HepG2 (cell line): ENCODE results near the gene LRRC3C. TPM values are rescaled to one million over a fixed set of nuclear protein-coding genes. Genes with fewer than 3 reads are reported as not detected.

Experiments used
- ARID2 ChIP-seq: sonication (generic); formaldehyde crosslinking; IDR thresholded peaks from 2 replicates; pipeline ENCODE4 v1.8.1; 2022; ENCODE audit warnings: mild to moderate bottlenecking, missing genetic modification reagents, borderline replicate concordance
- ATAD3A ChIP-seq: sonication (generic); formaldehyde crosslinking; IDR thresholded peaks from 2 replicates; pipeline ENCODE4 v1.4.0; 2020; ENCODE audit warnings: missing genetic modification reagents
- BCL6 ChIP-seq: IDR thresholded peaks from 2 replicates; pipeline ENCODE4 v1.6.1; 2016; ENCODE audit warnings: missing genetic modification reagents, missing compliant biosample characterization
- CEBPG ChIP-seq: IDR thresholded peaks from 2 replicates; pipeline ENCODE4 v1.6.1; 2016
- EP300 ChIP-seq, 3 experiments: sonication (generic) in 1 of 3; formaldehyde crosslinking in 1 of 3; IDR thresholded peaks; 2 replicates each; pipeline versions ENCODE4 v1.5.1 to v1.6.1; 2011 to 2020; ENCODE audit warnings: low read depth in 2 of 3, low read length in 2 of 3, borderline replicate concordance in 1 of 3, improper control_type of control experiment in 1 of 3, mild to moderate bottlenecking in 1 of 3, missing genetic modification reagents in 1 of 3, moderate library complexity in 1 of 3
- FOXK1 ChIP-seq: sonication (generic); formaldehyde crosslinking; IDR thresholded peaks from 2 replicates; pipeline ENCODE4 v1.4.0; 2020; ENCODE audit warnings: low read depth, missing genetic modification reagents, borderline replicate concordance
- GZF1 ChIP-seq: sonication (generic); formaldehyde crosslinking; IDR thresholded peaks from 2 replicates; pipeline ENCODE4 v1.5.1; 2020; ENCODE audit warnings: mild to moderate bottlenecking, missing genetic modification reagents
- HDAC2 ChIP-seq: sonication (generic); formaldehyde crosslinking; IDR thresholded peaks from 2 replicates; pipeline ENCODE4 v1.4.0; 2020; ENCODE audit warnings: missing genetic modification reagents
- HOXA3 ChIP-seq: sonication (generic); formaldehyde crosslinking; IDR thresholded peaks from 2 replicates; pipeline ENCODE4 v1.5.0; 2020; ENCODE audit warnings: missing genetic modification reagents
- RARA ChIP-seq: IDR thresholded peaks from 2 replicates; pipeline ENCODE4 v1.6.1; 2016; ENCODE audit warnings: missing genetic modification reagents, missing compliant biosample characterization
- TAF15 ChIP-seq: fragments of 200-400 bp; formaldehyde crosslinking; IDR thresholded peaks from one replicate; pipeline ENCODE4 v1.6.1; 2018; ENCODE audit warnings: mild to moderate bottlenecking, low read depth, low read length; ENCODE audit not compliant: poor library complexity, severe bottlenecking
- ZNF34 ChIP-seq: sonication (generic); formaldehyde crosslinking; IDR thresholded peaks from 2 replicates; pipeline ENCODE4 v1.4.0; 2020; ENCODE audit warnings: mild to moderate bottlenecking, missing genetic modification reagents, borderline replicate concordance
- ZNF546 ChIP-seq: sonication (generic); formaldehyde crosslinking; conservative IDR thresholded peaks from 2 replicates; pipeline ENCODE4 v1.8.1; 2023; ENCODE audit warnings: mild to moderate bottlenecking, missing genetic modification reagents
- ZNF564 ChIP-seq: sonication (generic); formaldehyde crosslinking; IDR thresholded peaks from 2 replicates; pipeline ENCODE4 v1.8.1; 2023; ENCODE audit warnings: mild to moderate bottlenecking, missing genetic modification reagents
- ZNF670 ChIP-seq: sonication (generic); formaldehyde crosslinking; IDR thresholded peaks from 2 replicates; pipeline ENCODE4 v1.8.0; 2022; ENCODE audit warnings: mild to moderate bottlenecking, missing genetic modification reagents, borderline replicate concordance
- ZNF691 ChIP-seq: sonication (generic); formaldehyde crosslinking; IDR thresholded peaks from 2 replicates; pipeline ENCODE4 v1.4.0; 2020; ENCODE audit warnings: missing genetic modification reagents, low read depth, mild to moderate bottlenecking, borderline replicate concordance
- polyA plus RNA-seq, 8 experiments: library from polyadenylated mRNA; depleted of rRNA in 3 of 8; stranded (reverse) in 7 of 8; unstranded in 1 of 8; fragments of >200 nt; fragmentation: Illumina TruSeq in 4 of 8; extraction: Trizol in 4 of 8; gene quantifications; 2 replicates each; pipeline versions ENCODE4 v1.2.1 to v1.2.3, GENCODE V29; 2011 to 2016; ENCODE audit warnings: low read depth in 4 of 8, missing spikeins in 1 of 8, mixed read lengths in 1 of 8; ENCODE audit not compliant: insufficient read depth in 1 of 8
- total RNA-seq, 5 experiments: library from RNA; depleted of rRNA; stranded (reverse); fragments of >200 nt; fragmentation: Illumina TruSeq; extraction: Trizol; gene quantifications; 2 replicates each; pipeline ENCODE4 v1.2.3, GENCODE V29; 2016; ENCODE audit warnings: low read depth in 1 of 5

The LRRC3C gene
- total and polyA plus RNA-seq, 2 of the 13 experiments (the other 11 are each of a cell fraction or from before 2014, with no cell fraction given) = 0.17 TPM; not detected in 1

- TF ChIP-seq ZNF670 (CRISPR knock-in tag) = 0 out of 2 replicates have a peak, but pooled peaks have one; percentile 24
- no peak for TF ChIP-seq ZNF546
- TF ChIP-seq CEBPG = peak; percentile 73
- peak; percentile 33; the same call in 1 of the 2 replicates for TF ChIP-seq FOXK1 (CRISPR knock-in tag)
- TF ChIP-seq ZNF564 (CRISPR knock-in tag) = no peak
- TF ChIP-seq TAF15 = no peak
- TF ChIP-seq ARID2 = no peak
- TF ChIP-seq BCL6 (CRISPR knock-in tag) = peak; percentile 42; the same call in 1 of the 2 replicates
- no peak for TF ChIP-seq GZF1 (CRISPR knock-in tag)
- peak; percentile 81 for TF ChIP-seq RARA (CRISPR knock-in tag)
- TF ChIP-seq HOXA3 (CRISPR knock-in tag) = peak; percentile 36; the same call in 1 of the 2 replicates
- no peak for TF ChIP-seq ZNF34 (CRISPR knock-in tag)
- TF ChIP-seq ZNF691 (CRISPR knock-in tag) = 0 out of 2 replicates have a peak, but pooled peaks have one; percentile 30
- TF ChIP-seq ATAD3A = no peak
- peak; percentile 23; the same call in 1 of the 2 replicates for TF ChIP-seq HDAC2 (CRISPR knock-in tag)
- 0 out of 4 replicates have a peak, but pooled peaks of 1 of the 2 experiments have one; percentile 31 for TF ChIP-seq EP300 (IDR thresholded peaks at IDR 0.05; ENCODE audit: low read depth in 2 of 2, low read length in 2 of 2)
- TF ChIP-seq EP300 (CRISPR knock-in tag; IDR thresholded peaks at IDR 0.05; ENCODE audit: borderline replicate concordance) = no peak
- TF ChIP-seq, all 625 proteins: peak for 37
These were observed 13.5 kb upstream of the LRRC3C start (continued) for GRCh38 chr17:39913989-39914388.
